CD14-positive monocyte (primary cell): ENCODE data around the gene IL16. TPM values are rescaled to one million over a fixed set of nuclear protein-coding genes. Genes with fewer than 3 reads are reported as not detected.

Experiments
- DNase-seq, 3 donors: peaks; one replicate each; pipeline ENCODE4 v3.0.0-alpha.2; 2011 to 2022
- H2AFZ ChIP-seq: 2 replicates; pipeline ENCODE4 v1.6.0; 2012; ENCODE audit warnings: mild to moderate bottlenecking, low read depth, low read length, inconsistent platforms; ENCODE audit not compliant: insufficient read depth, poor library complexity, severe bottlenecking
- H3K27ac ChIP-seq, 2 donors: 1 replicate in 1 of 2; 2 replicates in 1 of 2; pipeline ENCODE4 v1.5.1; 2012 to 2013; ENCODE audit warnings: low read length in 2 of 2, control low read depth in 1 of 2, inconsistent platforms in 1 of 2, low read depth in 1 of 2, mild to moderate bottlenecking in 1 of 2
- H3K27me3 ChIP-seq, 2 donors: one replicate each; pipeline versions ENCODE4 v1.6.0 to v1.6.1; 2011 to 2013; ENCODE audit warnings: low read length in 2 of 2; ENCODE audit not compliant: control insufficient read depth in 2 of 2, insufficient read depth in 2 of 2
- H3K36me3 ChIP-seq, 2 donors: replicated peaks in 1 of 2; 1 replicate in 1 of 2; 2 replicates in 1 of 2; pipeline versions ENCODE4 v1.5.1 to v1.6.1; 2012 to 2013; ENCODE audit warnings: low read length in 2 of 2, control low read depth in 1 of 2, inconsistent platforms in 1 of 2, mild to moderate bottlenecking in 1 of 2; ENCODE audit not compliant: insufficient read depth in 2 of 2, control insufficient read depth in 1 of 2
- H3K4me1 ChIP-seq, 2 donors: 1 replicate in 1 of 2; 2 replicates in 1 of 2; pipeline versions ENCODE4 v1.5.1 to v1.6.1; 2012 to 2013; ENCODE audit warnings: low read length in 2 of 2, control low read depth in 1 of 2, inconsistent platforms in 1 of 2, mild to moderate bottlenecking in 1 of 2, moderate library complexity in 1 of 2; ENCODE audit not compliant: insufficient read depth in 2 of 2, control insufficient read depth in 1 of 2
- H3K4me2 ChIP-seq: replicated peaks from 2 replicates; pipeline ENCODE3; 2012; ENCODE audit warnings: low read length, moderate library complexity, mild to moderate bottlenecking; ENCODE audit not compliant: poor library complexity, severe bottlenecking; ENCODE audit errors: extremely low read depth
- H3K4me3 ChIP-seq, 3 experiments: fragments of 200-600 bp in 1 of 3; sonication (generic) in 1 of 3; replicated peaks in 1 of 3; 1 replicate in 2 of 3; 2 replicates in 1 of 3; pipeline ENCODE4 v1.5.1; 2011 to 2013; ENCODE audit warnings: low read length in 3 of 3, mild to moderate bottlenecking in 3 of 3, control low read depth in 2 of 3, low read depth in 2 of 3, inconsistent platforms in 1 of 3, moderate library complexity in 1 of 3
- H3K79me2 ChIP-seq: 2 replicates; pipeline ENCODE4 v1.6.0; 2012; ENCODE audit warnings: mild to moderate bottlenecking, control low read depth, inconsistent platforms, low read length, moderate library complexity; ENCODE audit not compliant: insufficient read depth
- H3K9ac ChIP-seq: 2 replicates; pipeline ENCODE4 v1.6.0; 2017; ENCODE audit warnings: low read length, mild to moderate bottlenecking; ENCODE audit not compliant: insufficient read depth, poor library complexity, severe bottlenecking
- H3K9me3 ChIP-seq, 2 donors: replicated peaks in 1 of 2; 1 replicate in 1 of 2; 2 replicates in 1 of 2; pipeline versions ENCODE4 v1.5.1 to v1.6.1; 2012 to 2013; ENCODE audit warnings: low read length in 2 of 2, control low read depth in 1 of 2; ENCODE audit not compliant: control insufficient read depth in 1 of 2, insufficient read depth in 1 of 2
- H4K20me1 ChIP-seq: 2 replicates; pipeline ENCODE4 v1.6.0; 2012; ENCODE audit warnings: mild to moderate bottlenecking, low read length, control low read depth, moderate library complexity; ENCODE audit not compliant: insufficient read depth
- H3K27ac Mint-ChIP-seq, 7 donors: one replicate each; pipeline ENCODE4 v1.8.0; 2020; ENCODE audit warnings: mild to moderate bottlenecking in 7 of 7, mixed read lengths in 7 of 7, moderate library complexity in 6 of 7, inconsistent platforms in 2 of 7
- H3K27me3 Mint-ChIP-seq, 3 donors: one replicate each; pipeline ENCODE4 v1.8.0; 2021 to 2022; ENCODE audit warnings: low read depth in 3 of 3, mild to moderate bottlenecking in 3 of 3, mixed read lengths in 3 of 3, moderate library complexity in 3 of 3, inconsistent platforms in 1 of 3
- H3K36me3 Mint-ChIP-seq, 2 donors: one replicate each; pipeline ENCODE4 v1.8.0; 2020; ENCODE audit warnings: mixed read lengths in 2 of 2, inconsistent platforms in 1 of 2, mild to moderate bottlenecking in 1 of 2
- H3K4me1 Mint-ChIP-seq: one replicate; pipeline ENCODE4 v1.8.0; 2020; ENCODE audit warnings: mild to moderate bottlenecking, mixed read lengths
- H3K4me3 Mint-ChIP-seq, 2 donors: one replicate each; pipeline ENCODE4 v1.8.0; 2020; ENCODE audit warnings: mild to moderate bottlenecking in 2 of 2, mixed read lengths in 2 of 2, moderate library complexity in 1 of 2
- H3K9me3 Mint-ChIP-seq, 7 donors: one replicate each; pipeline ENCODE4 v1.8.0; 2020 to 2022; ENCODE audit warnings: mixed read lengths in 7 of 7, mild to moderate bottlenecking in 6 of 7, moderate library complexity in 6 of 7, inconsistent platforms in 2 of 7
- CTCF ChIP-seq: fragments of 200-600 bp; IDR thresholded peaks from one replicate; pipeline ENCODE4 v1.8.0; 2022; ENCODE audit warnings: antibody characterized with exemption, mild to moderate bottlenecking
- WGBS: methylation state at CpG from one replicate; pipeline ENCODE4 v1.1.5; 2013; ENCODE audit warnings: missing lambda C conversion rate; ENCODE audit not compliant: insufficient coverage; 5-methylcytosine and 5-hydroxymethylcytosine counted together
- intact Hi-C, 2 donors: fragments of 100-400 bp; cut with micrococcal nuclease; formaldehyde crosslinking; loops; one replicate each; pipeline versions ENCODE4 v1.15.0 to v1.15.1; 2023
- polyA plus RNA-seq, 3 donors: library from polyadenylated mRNA; depleted of rRNA in 1 of 3; unstranded in 2 of 3; stranded (reverse) in 1 of 3; fragments of 300-500 nt in 2 of 3; fragments of >200 nt in 1 of 3; fragmentation: Illumina TruSeq in 2 of 3; gene quantifications; 1 replicate in 2 of 3; 2 replicates in 1 of 3; pipeline ENCODE4 v1.2.3, GENCODE V29; 2012 to 2021

Gene IL16
- polyA plus RNA-seq, 3 donors, result 64.8 to 95.1 (median 71.5) TPM

- H3K9ac ChIP-seq, result no peak overlapping the region
- WGBS, result 0% methylated on average over 7 of the region's 14 CpGs
- intact Hi-C loops, result loop anchor here (2.0 to 10.0 kb wide), 4 partner anchors 159 to 811 kb away; no protein-coding TSS in a partner anchor
Observed at GRCh38 chr15:81265944-81266775, 69.5 kb downstream of the IL16 start.

More at GRCh38 chr15:81265944-81266775, 69.5 kb downstream of the IL16 start:
- TF ChIP-seq CTCF, result peak; percentile 86
- Histone ChIP-seq H3K27me3 (peaks cover 2 to 3% of the 10 kb centered on the region in 2 donors), H3K4me2 (peak overlapping the region; percentile 57), H2AFZ (peak overlapping the region; percentile 66), H3K4me3 (peak overlapping the region in 1 of 3 experiments; percentile 44), H3K36me3 (no peaks in the 10 kb centered on the region), H4K20me1 (no peaks in the 10 kb centered on the region), H3K79me2 (no peaks in the 10 kb centered on the region), H3K27ac (no peak overlapping the region), H3K4me1 (peaks cover 12 to 23% of the 10 kb centered on the region in 2 donors), H3K9me3 (no peaks in the 10 kb centered on the region)
- peaks cover 7 to 10% (median 10%) of the 10 kb centered on the region in 3 donors for H3K27me3 Mint-ChIP-seq
- H3K36me3 Mint-ChIP-seq, result no peaks in the 10 kb centered on the region
- H3K27ac Mint-ChIP-seq, result peak overlapping the region in 2 of 7 donors; percentile 19 to 61
- peak overlapping the region; percentile 41 to 46 for H3K4me3 Mint-ChIP-seq
- peaks cover 27% of the 10 kb centered on the region for H3K4me1 Mint-ChIP-seq
- DNase-seq, result peak; percentile 64 to 81 (median 72)
- H3K9me3 Mint-ChIP-seq, result peaks cover 0 to 2% (median 0%) of the 10 kb centered on the region in 7 donors
